ENCODE results near the gene BFSP2.

DNA sequence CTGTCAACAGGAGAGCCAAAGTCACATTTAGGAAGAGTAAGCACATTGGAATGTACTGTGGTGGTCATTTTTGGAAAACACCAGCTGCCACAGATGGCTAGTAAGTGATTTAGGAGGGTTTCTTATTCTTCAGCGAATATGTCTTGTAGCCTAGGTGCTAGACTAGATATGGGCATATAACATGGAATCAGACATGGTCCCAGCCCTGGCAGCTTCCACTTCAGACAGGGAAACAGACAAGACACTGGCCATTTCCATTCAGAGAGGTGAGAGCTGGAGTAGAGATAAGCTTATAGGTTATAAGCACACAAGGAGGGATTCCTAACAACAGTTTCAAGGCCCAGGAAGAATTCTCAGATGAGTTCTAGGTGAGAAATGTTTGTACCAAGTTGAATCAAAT lies 28.2 kb upstream of the BFSP2 start:
- no peak for TF ChIP-seq POLR2A (IDR thresholded peaks at IDR 0.05; ENCODE audit: low read depth, low read length)
- TF ChIP-seq POLR2AphosphoS5 (IDR thresholded peaks at IDR 0.05; ENCODE audit: low read depth, low read length): no peak
- no peak for TF ChIP-seq SPI1 (IDR thresholded peaks at IDR 0.05; ENCODE audit: low read depth, low read length)
- TF ChIP-seq TAF1 (IDR thresholded peaks at IDR 0.05; ENCODE audit: low read depth, low read length): no peak
- no peak for TF ChIP-seq PAX5 (IDR thresholded peaks at IDR 0.05; ENCODE audit: insufficient read depth, low read length, severe bottlenecking)
